SK-MEL-5 (cell line): ENCODE data around the gene SYMPK. TPM values are rescaled to one million over a fixed set of nuclear protein-coding genes. Genes with fewer than 3 reads are reported as not detected.
A peak's percentile ranks its signal among the peaks of the same experiment; 100 is the strongest.

Experiments used
- DNase-seq: peaks from one replicate; pipeline ENCODE4 v3.0.0-alpha.2; 2016; ENCODE audit warnings: low read depth, low spot score
- in situ Hi-C: cut with HindIII; loops from 2 replicates; pipeline ENCODE4 v1.10.0; 2016; ENCODE audit warnings: low sequenced_read_pairs, high pct_unique_total_duplicates, low pct_unique_long_range_greater_than_20kb
- total RNA-seq: library from RNA; depleted of rRNA; stranded (reverse); fragments of >200 nt; shearing (Covaris generic); gene quantifications from 2 replicates; pipeline ENCODE4 v1.2.3, GENCODE V29; 2014

SYMPK gene
- total RNA-seq, 1 experiment from 2014 or later: 28.1 TPM

DNA sequence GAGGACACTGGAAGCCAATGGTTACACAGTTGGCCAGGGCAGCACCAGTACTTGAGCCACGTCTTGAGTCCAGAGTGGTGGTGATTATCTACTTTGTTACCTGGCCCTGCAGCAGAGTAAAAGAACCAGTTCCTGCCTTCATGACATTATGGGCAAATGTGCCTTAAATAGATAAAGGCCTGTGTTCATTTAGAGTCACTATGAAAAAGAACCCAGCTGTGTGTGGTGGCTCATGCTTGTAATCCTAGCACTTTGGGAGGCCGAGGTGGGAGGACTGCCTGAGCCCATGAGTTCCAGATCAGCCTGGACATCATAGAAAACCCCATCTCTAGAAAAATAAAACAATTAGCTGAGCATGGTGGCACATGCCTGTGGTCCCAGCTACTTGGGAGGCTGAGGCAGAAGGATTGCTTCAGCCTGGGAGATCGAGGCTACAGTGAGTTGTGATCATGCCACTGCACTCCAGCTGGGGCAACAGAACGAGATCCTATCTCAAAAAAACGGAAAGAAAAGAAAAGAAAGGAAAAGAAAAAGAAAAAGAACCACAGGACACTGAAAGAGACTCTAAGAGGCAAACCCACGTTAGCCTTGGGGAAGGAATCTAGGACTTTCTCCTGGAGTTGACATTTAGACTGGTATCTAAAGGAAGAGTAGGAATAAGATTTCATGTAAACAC is 26.4 kb upstream of the SYMPK start:
- in situ Hi-C loops: no loop called here
- DNase-seq: no peak

- DNase-seq: no peak
- in situ Hi-C loops: no loop called here
These were observed 24.3 kb upstream of the SYMPK start for GRCh38 chr19:45887200-45887710.

DNA sequence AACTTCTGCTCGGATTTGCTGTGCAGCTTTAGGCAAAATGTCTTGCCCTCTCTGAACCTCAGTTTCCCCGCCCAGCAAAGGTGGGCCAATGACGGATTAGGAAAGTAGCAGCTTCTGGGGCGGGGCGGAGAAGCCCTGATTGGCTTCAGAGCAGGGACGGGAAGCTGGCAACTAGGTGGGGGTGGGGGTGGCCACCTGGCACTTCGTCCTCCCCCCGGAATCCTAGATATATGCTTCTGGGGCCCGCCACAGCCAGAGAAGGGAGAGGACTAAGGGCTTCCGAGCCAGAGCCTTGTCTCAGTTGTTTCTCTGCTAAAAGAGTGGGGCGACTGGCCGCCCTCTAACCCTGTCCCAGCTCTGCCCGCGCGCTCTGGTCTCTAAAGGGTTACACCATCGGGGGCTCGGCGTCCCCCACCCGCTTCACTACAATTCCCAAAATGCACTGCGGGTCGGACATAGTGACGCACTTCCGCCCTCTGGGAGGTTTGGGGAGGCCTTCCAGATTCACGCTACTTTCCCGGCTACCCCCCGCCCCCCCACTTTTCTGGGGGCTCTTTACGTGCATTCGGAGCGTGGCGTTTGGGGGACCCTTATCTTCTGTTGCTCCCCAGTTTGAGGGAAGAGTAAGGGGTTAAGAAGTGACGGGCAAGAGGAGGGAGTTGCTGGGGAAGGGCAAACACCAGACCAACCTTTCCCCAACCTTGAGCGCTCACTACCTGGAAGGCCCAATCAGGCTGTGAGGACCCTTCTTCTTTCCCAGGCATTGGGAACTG is 23.7 kb upstream of the SYMPK start:
- in situ Hi-C loops: no loop called here

GRCh38 chr19:45885556-45886426 is 22.8 kb upstream of the SYMPK start, which contains the start of gene IRF2BP1:
IRF2BP1 (minus strand) TSS chr19:45886141; CDS start chr19:45885774, 367 bp downstream.
- DNase-seq: peak; percentile 92
- in situ Hi-C loops: no loop called here

More for the DNA sequence above, 23.7 kb upstream of the SYMPK start:
- peak; percentile 92 for DNase-seq

DNA sequence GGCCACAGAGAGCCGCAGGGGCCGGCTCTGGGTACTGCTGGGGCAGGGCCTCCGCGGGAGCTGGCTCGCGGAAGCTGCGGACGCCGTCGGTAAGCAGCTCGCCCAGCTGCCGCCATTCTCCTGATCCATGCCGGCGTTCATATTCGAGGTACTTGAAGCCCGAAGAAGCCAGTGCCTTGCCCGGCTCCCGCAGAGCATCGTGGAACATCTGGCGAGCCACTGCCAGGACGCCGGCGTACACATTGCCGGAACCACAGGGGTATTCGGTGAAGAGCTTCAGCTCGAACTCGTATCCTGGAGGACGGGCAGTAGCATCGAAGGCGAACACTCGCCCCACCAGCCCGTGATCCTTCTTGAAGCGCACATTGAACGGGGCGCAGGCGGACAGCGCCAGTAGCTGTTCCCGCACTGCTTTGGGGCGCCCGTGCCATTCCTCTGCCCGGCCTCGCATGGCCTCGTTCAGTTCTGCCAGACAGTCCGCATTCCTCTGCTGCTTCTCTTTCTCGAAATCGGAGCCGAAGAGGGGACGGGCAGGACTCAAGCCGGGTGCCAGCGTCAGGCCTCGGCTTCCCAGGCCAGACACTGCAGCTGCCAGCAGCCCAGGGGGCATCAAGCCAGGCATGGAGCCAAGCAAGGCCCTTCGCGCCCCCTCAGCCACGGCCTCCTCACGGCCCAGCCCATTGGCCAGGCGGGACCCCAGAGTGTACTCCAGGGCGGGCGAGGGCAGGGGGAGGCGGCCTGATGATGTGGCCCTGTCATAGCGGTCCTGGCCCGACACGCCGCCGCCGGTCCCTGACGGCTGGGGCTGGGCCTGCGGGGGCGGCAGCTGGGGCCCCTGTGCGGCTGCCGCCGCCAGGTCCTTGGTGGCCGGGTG is 22.0 kb upstream of the SYMPK start:
- no peak for DNase-seq
- in situ Hi-C loops: no loop called here

GRCh38 chr19:45883881-45884681 is 21.1 kb upstream of the SYMPK start:
- in situ Hi-C loops: no loop called here
- DNase-seq: no peak

GRCh38 chr19:45883586-45883880 is 20.6 kb upstream of the SYMPK start:
- DNase-seq: no peak
- in situ Hi-C loops: no loop called here

DNA sequence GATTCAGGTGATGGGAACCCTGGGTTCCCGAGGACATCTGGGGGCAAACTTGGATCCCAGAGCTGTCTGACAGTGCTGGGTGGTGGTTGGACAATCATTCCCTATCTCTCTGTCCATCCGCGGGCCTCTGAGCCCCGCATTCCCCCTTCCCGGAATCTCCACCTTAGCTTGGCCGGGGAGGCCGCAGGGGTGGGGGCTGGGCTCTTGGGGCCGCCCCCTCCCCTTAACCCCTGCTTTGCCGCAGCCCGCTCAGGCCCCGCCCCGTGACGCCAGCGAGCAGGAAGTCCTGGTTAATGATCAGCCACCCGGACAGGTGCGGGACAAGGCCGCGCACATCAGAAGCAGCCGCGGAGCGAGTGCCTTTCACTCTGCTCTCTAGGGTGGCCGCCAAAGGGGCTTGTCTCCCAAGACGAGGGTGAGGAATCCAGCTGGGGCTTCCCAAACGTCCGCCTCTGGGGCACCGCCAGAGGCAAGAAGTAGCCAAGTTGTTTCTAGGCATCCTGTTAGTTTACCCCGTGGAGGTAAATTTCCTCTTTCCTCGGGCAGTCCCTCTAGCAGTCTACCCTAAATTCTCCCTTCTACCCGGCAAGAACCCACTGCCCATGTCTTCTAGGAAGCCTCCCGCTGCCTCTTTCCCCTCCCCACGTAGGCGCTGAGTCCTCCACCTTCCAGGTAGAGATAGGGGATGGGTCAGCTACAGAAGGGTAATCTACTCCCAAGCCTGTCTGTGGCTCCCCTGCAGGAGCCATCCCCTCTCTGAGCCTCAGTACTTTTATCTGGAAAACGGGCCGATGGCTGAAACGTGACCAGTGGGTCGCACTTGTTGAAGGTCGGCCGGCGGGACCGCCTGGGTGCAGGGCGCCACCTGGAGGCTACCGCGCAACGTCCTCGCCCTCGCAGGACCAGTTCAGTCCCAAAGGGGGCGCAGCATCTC is 20.0 kb upstream of the SYMPK start:
- in situ Hi-C loops: no loop called here
- DNase-seq: peak; percentile 79

DNA sequence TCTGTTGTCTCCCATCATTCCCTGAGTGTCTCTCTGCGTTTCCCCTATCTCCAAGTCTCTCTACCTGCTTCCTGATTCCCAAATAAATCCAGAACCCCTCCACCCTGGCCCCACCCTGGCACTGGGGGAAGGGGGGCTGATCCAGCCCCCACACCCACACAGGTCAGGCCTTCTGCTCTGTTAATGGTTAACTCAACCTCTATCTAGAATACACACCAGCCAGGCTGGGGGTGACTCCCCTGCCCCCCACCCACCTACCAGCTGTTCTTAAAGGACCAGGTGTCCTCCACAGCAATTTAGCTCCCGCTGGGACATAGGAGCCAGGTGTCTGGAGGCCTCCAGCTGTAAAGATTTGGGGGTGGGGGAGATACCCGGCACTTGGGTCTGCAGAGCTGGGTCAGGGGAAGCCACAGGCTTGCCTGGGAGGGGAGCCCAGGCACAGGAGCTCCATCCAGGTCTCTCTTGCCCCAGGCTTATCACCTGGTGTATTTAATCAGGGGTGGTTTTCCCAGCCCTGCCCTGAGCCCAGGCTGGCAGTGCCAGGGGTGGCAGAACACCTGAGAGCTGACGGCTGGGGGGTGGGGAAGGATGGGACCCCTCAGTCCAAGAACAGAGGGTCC is 19.1 kb upstream of the SYMPK start:
- DNase-seq: no peak
- in situ Hi-C loops: no loop called here

DNA sequence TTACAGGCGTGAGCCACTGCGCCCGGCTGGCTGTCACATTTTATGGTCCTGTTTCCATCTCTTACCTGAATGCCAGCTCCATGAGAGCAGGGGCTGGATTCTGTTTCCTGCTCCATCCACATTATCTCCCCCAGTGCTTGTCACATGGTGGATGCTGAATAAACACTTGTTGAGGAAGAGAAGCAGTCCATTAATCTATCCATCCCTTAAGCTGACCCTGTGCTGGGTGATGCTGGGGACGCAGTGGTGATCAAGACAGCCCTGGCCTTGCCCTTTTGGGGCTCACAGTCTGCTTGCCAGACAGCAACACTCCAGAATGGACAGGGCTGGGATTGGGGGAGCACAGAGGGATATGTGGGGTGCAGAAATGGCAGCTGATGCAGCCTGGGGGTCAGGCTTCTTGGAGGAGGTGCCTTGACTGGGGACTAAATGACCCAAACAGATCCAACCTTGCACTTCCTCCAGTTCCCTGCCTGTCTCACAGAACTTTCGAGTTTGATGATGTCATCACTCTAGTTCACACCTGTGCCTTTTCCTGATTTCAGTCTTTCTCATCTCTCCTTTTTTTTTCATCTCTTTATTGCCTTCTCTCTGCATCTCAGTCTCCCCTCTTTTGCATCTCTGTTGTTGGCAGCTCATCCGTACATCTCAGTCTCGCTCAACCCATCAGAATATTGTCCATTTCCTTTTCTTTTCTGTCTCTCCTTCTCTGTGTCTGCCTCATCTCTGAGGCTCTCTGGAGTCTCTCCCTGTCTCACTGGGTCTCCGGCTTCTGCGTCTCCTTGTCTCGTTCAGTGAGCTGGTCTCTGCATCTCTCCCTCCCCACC is 18.3 kb upstream of the SYMPK start:
- in situ Hi-C loops: no loop called here
- DNase-seq: no peak

DNA sequence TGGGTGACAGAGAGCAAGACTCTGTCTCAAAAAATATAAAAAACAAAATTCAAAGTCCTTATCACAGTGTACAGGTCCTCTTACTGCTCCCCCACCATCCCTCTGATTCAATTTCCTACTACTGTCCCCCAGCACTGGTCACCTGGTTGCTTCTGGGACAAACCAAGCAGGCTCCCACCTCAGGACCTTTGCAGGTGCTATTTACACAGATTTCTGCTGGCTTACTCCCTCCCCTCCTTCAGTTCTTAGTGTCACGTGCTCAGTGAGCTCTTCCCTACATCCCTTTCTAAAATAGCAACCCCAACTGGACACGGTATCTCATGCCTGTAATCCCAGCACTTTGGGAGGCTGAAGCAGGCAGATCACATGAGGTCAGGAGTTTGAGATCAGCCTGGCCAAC is 17.0 kb upstream of the SYMPK start:
- no peak for DNase-seq
- in situ Hi-C loops: no loop called here

DNA sequence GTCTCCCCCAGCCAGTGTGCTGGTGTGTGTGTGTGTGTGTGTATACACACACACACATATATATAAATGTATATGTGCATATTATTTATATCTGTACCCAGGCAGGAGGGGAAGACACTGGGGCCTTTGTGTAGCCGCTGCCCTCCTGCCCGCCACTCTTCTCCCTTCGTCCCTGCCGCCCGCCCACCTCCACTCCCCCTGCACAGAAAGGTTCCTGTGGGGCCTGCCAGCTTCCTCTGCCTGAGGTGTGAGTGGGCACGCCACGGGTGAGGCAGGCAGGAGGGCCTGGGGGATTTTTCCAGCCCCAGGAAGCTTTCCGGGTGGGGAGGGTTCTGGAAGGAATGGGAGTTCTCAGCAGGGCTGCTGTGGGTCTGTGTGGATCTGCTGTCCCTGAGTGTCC is 16.1 kb upstream of the SYMPK start:
- in situ Hi-C loops: no loop called here
- DNase-seq: peak; percentile 22

GRCh38 chr19:45878043-45878794 is 15.3 kb upstream of the SYMPK start:
- DNase-seq: no peak
- in situ Hi-C loops: no loop called here
